Activated CD4-positive, alpha-beta T cell treated with anti-CD3 and anti-CD28 coated beads, Interleukin-2, Interleukin-4, amounts not matched to agents 100 ng/mL and 50 ng/mL, durations not matched to agents 16 hours and 8 hours (primary cell): ENCODE data around the gene POC5.
"Not testable (repeated sequence)": the region's sequence is repeated elsewhere in the genome, so short reads cannot be mapped to it uniquely, and the experiment has no call there.

Experiments
- DNase-seq: peaks from one replicate; pipeline ENCODE4 v3.0.0-alpha.2; 2020; ENCODE audit warnings: low spot score

POC5 gene, protein sequence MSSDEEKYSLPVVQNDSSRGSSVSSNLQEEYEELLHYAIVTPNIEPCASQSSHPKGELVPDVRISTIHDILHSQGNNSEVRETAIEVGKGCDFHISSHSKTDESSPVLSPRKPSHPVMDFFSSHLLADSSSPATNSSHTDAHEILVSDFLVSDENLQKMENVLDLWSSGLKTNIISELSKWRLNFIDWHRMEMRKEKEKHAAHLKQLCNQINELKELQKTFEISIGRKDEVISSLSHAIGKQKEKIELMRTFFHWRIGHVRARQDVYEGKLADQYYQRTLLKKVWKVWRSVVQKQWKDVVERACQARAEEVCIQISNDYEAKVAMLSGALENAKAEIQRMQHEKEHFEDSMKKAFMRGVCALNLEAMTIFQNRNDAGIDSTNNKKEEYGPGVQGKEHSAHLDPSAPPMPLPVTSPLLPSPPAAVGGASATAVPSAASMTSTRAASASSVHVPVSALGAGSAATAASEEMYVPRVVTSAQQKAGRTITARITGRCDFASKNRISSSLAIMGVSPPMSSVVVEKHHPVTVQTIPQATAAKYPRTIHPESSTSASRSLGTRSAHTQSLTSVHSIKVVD

DNA sequence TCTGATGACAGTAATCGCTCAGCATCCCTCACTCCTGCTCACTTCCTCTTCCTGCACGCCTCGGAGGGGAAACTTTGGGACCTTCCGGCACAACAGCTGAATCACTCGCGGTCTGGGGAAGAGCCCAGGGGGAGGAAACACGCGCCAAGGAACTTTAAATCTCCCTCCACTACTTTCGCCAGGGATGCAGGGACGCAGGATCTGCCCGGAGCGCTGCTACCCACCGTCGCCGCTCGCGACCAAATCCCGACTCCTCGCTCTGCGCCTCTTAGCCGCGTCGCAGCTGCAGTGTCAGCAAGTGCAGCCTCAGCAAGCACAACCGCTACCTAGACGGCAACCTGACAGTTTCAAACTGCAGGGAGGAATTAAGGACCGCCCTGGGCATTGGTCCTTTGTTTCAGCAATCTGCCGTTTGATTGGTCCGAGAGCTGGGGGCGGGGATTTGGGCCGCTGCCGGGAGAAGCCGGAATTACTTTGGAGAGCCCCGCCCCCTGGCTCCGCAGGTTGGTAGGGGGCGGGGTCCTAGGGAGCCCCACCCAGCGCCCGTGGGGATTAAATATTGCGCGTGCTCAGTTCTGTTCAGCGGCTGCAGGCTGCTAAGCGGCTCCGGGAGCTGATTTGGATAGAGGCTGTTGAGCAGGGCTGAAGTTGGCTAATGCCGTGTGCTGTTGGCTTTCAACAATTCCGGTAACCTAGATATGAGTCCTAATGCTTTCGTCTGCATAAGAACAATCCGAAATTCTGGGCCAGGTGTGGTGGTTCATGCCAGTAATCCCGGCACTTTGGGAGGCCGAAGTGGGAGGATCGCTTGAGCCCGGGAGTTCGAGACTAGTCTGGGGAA is at the start of gene POC5:
Gene POC5, minus strand, starts transcription at position 356 of the 841 bp plus-strand sequence. CDS start 4,500 bp downstream, outside the sequence.
- DNase-seq: peak; percentile 98

GRCh38 chr5:75758116-75758515 is 40.9 kb upstream of the POC5 start:
- DNase-seq: no peak

DNA sequence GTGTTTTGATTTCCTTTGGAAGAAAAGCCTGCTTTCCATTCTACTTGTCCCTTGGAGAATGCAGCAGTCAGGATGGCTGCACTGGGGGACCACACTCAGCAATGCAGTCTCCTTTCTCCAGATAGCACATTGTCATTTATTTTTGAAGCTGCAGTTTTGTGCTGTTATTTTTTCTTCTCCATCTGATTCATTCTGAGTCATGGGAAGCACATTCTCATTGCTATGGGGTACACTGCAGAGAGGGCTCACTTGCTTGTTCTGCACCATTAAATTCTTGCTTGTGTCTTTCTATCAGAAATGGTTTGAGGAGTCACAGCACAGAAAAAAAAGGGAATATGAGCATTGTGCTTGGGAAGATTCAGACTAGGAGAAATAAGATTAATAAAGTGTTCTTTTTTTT is 39.7 kb upstream of the POC5 start:
- DNase-seq: no peak

DNA sequence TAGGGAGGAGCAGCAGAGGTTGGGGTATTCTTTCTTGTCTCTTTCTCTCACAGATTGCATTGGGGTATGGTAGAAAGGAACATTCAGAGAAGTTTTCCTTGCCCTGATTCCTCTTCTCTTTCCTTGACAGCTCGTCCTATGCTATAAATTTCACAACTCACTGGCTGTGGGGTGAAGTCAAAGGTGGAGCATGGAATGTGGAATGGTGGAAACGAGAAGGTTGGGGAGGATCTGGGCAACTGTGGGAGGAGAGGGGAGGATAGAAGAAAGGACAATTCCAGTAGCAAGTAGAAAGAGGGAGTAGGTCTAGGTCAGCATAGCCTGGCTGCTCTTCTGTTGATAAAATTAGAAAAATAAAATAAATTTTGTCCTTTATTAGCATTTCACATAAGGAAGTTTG is 39.0 kb upstream of the POC5 start:
- no peak for DNase-seq

DNA sequence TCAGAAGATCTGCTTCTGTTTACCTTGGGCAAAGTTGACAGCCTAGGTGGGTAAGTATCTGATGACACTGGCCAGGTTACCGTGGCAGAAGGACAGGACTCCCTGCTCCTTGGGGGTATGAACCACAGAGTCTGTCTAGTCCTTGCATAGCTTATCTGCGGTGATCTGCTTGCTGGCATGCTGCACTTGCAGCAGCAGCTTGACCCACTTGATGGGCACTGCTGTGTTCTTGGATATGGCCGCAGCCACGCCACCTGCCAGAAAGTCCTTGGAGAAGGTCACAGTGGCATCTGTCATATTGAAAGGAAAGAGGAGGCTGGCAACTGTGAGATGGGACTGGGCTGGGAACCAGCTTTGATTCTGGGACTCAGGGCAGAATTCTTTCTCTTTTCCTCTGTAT is 35.9 kb upstream of the POC5 start:
- no peak for DNase-seq

DNA sequence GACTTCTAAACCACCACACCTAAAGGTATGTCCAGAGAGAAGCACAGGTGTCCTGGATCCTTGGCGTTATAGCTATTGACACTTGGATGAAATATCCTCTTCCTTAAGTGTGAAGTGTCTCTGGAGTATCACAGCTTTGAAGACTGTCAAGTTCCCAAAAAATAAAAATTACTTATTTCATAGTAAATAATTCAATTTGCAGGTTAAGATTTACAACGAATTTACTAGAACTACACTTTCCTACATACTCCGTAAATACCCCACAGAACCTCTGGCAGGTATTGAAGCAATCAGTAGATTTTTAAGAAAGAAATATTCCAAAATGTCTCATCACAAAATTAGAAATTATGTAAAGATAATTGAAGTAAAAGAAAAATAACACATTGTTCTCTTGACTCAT is 27.1 kb upstream of the POC5 start:
- DNase-seq: no peak

- DNase-seq: no peak
These were observed 19.0 kb upstream of the POC5 start for GRCh38 chr5:75736273-75736672.

- DNase-seq: peak; percentile 12
These were observed 17.9 kb upstream of the POC5 start for GRCh38 chr5:75734913-75735789.

GRCh38 chr5:75733767-75734166 is 16.5 kb upstream of the POC5 start:
- no peak for DNase-seq

DNA sequence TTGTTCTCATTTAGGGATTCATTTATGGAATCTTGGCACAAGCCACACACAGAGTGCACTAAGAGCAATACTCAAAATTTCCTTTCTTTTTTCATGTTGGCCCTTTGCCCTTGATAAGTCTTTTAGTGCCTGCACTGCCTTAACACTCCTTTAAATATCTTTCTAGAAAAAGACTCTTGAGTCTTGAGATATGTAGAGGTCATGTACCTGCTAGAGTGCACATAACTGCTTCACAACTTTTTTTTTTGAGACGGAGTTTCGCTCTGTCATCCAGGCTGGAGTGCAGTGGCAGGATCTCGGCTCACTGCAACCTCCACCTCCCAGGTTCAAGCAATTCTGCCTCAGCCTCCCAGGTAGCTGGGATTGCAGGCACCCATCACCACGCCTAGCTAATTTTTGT is 14.3 kb upstream of the POC5 start:
- not testable (repeated sequence) for DNase-seq

DNA sequence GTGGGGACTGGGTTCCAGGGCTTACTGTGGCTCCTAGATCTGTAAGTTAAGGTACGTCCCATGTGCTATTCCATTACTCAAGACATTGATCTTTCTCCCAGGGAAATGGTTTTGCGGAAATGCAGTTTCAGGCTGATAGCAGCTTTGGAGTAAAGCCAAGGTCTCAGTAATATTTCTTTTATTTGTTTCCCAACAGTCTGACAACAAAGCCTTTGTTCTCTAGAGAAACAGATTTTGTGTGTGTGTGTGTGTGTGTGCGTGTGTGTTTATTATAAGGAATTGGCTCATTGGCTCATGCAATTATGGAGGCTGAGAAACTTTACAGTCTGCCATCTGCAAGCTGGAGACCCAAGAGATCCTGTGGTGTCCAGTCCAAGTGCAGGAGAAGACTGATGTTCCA is 12.1 kb upstream of the POC5 start:
- DNase-seq: no peak

DNA sequence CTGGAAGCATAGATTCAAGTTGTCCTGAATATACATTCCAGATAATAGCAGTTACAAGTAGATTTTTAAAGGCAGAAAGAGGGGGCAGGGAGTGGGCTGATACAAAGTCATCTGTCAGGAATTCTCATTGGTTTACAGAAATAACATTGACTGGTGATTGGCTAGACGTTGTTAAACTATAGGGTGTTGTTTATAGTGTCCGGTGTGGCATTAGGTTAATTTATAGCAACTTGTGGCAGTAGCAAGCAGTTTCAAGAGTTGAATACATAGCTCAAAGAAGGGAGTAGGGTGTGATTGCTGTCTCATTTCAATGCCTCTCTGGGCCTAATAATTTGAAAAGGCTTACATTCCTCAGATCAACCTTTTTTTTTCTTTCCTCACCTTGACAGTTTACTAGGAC is 10.7 kb upstream of the POC5 start:
- DNase-seq: no peak

DNA sequence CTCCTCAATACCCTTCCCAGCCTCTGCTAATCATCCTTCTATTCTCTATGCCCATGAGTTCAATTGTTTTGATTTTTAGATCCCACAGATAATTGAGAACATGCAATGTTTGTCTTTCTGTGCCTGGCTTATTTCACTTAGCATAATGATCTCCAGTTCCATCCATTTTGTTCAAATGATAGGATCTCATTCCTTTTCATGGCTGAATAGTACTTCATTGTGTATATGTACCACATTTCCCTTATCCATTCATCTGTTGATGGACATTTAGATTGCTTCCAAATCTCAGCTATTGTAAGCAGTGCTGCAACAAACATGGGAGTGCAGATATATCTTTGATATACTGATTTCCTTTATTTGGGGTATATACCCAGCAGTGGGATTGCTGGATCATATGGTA is 9.0 kb upstream of the POC5 start:
- DNase-seq: not testable (repeated sequence)

GRCh38 chr5:75723378-75723777 is 6.1 kb upstream of the POC5 start:
- no peak for DNase-seq

- DNase-seq: no peak
These were observed 4.3 kb upstream of the POC5 start for GRCh38 chr5:75721573-75721972.

DNA sequence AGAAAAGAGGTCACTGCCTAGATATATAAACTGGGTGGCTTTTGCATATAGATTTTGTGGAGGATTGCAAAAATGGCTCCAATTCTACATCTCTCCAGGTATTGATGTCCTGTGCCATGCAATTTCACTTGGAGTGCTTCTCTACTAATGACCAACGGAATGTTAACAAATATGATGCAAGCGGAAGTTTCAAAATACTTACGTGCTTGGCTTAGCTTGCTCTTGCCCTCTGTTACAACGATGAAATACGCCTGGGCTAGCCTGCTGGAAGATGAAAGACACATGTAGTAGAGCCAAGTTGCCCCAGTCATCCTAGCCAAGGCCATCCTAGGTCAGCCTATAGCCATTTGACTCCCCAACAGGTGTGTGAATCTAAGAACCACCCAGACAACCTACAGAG is 3.6 kb upstream of the POC5 start:
- no peak for DNase-seq

- DNase-seq: no peak
These were observed 539 bp downstream of the POC5 start for GRCh38 chr5:75716715-75717081.

- no peak for DNase-seq
These were observed 5.1 kb downstream of the POC5 start for GRCh38 chr5:75712091-75712490.

GRCh38 chr5:75711151-75711550 is 6.1 kb downstream of the POC5 start:
- DNase-seq: no peak

GRCh38 chr5:75710637-75711036 is 6.6 kb downstream of the POC5 start:
- no peak for DNase-seq

GRCh38 chr5:75707911-75708509 is 9.2 kb downstream of the POC5 start:
- DNase-seq: no peak

- DNase-seq: no peak
These were observed 10.5 kb downstream of the POC5 start for GRCh38 chr5:75706775-75707174.
